Measurements from ENCODE around the gene TESMIN.

DNA sequence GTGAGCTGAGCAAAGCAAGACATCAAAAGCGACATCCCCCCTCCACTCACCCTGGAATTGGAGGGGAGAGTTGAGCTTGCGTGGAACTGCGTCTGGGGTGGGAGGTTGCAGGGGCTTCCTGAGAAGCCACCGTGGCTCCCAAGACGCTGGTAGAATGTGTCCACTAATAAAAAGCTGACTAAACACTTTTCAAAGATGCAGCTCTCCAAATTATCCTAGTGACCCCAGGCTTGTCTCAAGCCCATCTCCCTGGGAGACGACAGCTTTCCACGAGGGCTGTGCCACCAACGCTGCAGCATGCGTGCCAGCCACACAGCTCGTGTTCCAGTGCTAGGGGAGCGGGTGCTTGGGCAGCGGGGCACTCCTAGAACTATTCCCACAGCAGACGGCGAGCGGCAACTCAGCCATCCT is 73.3 kb downstream of the TESMIN start:
- TF ChIP-seq RFX5 (IDR thresholded peaks at IDR 0.05; ENCODE audit: low read depth, low read length) = no peak
- no peak for TF ChIP-seq POLR2A (IDR thresholded peaks at IDR 0.05; ENCODE audit: low read depth, low read length)
- TF ChIP-seq CTCF (conservative IDR thresholded peaks at IDR 0.05; ENCODE audit: low read depth, low read length) = no peak
- peak; percentile 95 for TF ChIP-seq MAFK (IDR thresholded peaks at IDR 0.05; ENCODE audit: low read depth, low read length)

Measured in IMR-90 (cell line).